ENCODE results near the gene LAG3.

LAG3 gene

DNA sequence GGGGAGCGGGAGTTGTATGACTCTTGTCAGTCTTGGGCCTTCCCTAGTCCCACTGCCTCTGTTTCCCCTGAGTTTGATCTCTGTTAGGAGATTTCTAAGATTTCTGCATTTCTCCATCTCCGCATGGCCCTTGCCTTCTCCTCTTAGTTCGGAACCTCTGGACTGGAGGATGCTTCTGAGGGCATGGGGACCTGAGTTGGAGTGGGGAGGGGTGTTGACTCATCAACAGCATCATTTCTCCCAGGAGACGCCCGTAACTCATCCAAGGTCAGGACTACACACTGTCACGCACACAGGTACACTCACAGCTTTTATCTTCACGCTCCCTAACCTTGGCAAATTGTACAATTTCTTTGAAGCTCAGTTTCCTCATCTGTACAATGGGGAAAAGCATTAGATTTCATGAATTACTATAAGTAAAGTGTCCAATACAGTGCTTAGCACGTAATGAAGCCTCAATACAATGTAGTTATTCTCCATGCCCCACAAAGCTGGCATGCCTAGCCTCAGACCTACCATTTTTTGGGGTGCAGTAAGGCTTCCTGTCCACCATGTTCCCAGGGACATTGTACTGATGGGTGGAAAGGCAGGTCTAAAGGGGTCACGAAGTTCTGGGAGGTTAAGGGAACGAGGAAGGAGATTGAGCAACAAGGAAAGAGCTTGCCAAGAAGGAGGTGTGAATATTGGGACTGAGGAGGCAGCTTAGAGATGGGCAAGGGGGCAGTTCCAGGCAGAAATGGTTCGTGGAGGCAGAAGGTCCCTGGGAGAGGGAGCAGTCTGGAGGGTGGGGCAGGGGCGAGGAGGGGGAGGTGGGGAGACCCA, 600 bp upstream of the LAG3 start:
- TF ChIP-seq CTCF (IDR thresholded peaks at IDR 0.05; ENCODE audit: low read depth, low read length, missing control alignments) = no peak
- DNase-seq = no peak
- Histone ChIP-seq H3K4me3 (ENCODE audit: low read depth, low read length) (no peak overlapping the region), H3K27me3 (replicated peaks) (no peaks in the 10 kb centered on the region), H3K36me3 (replicated peaks) (peaks cover 18% of the 10 kb centered on the region), H3K27ac (no peak overlapping the region)
- in situ Hi-C loops (cut with HindIII; ENCODE audit: low pct_ligation_motif_present, low sequenced_read_pairs) = no loop called here

DNA sequence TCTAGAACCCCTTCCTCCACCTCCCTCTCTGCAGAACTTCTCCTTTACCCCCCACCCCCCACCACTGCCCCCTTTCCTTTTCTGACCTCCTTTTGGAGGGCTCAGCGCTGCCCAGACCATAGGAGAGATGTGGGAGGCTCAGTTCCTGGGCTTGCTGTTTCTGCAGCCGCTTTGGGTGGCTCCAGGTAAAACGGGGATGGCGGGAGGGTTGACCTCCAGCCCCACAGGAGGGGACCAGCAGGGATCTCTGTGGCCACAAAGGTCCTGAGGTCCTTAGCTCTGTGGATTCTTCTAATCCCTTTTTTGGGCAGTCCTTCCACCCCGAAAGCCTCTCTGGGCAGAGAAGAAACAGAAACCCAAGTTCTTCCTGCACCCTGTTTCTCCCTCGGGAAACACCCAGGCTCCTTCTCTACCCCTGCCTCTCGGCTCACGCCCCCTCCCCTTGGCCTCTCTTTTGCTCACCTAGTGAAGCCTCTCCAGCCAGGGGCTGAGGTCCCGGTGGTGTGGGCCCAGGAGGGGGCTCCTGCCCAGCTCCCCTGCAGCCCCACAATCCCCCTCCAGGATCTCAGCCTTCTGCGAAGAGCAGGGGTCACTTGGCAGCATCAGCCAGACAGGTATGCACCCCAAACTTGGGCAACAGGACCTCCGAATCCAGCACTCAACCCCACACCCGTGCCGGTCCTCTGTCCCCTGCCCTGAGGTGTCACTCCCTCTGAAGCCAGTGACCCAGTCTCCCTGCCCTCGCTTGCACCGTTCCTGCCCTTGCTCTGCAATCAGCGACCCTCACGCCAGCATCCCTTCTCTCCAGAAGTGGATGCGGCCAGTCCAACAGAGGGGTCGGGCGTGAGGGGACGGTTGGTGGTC, 638 bp downstream of the LAG3 start:
- H3K27me3 ChIP-seq (replicated peaks) = no peaks in the 10 kb centered on the region
- TF ChIP-seq CTCF (IDR thresholded peaks at IDR 0.05; ENCODE audit: low read depth, low read length, missing control alignments) = no peak
- no peak overlapping the region for H3K4me3 ChIP-seq (ENCODE audit: low read depth, low read length)
- no peak overlapping the region for H3K27ac ChIP-seq
- DNase-seq = no peak
- H3K36me3 ChIP-seq (replicated peaks) = peaks cover 18% of the 10 kb centered on the region
- in situ Hi-C loops (cut with HindIII; ENCODE audit: low pct_ligation_motif_present, low sequenced_read_pairs) = no loop called here

GRCh38 chr12:6773590-6774351, 1.5 kb downstream of the LAG3 start:
- DNase-seq = no peak
- Histone ChIP-seq H3K4me3 (ENCODE audit: low read depth, low read length) (no peak overlapping the region), H3K27me3 (replicated peaks) (no peaks in the 10 kb centered on the region), H3K36me3 (replicated peaks) (peaks cover 18% of the 10 kb centered on the region), H3K27ac (no peak overlapping the region)
- in situ Hi-C loops (cut with HindIII; ENCODE audit: low pct_ligation_motif_present, low sequenced_read_pairs) = no loop called here
- no peak for TF ChIP-seq CTCF (IDR thresholded peaks at IDR 0.05; ENCODE audit: low read depth, low read length, missing control alignments)

- DNase-seq = no peak
- in situ Hi-C loops (cut with HindIII; ENCODE audit: low pct_ligation_motif_present, low sequenced_read_pairs) = no loop called here
- TF ChIP-seq CTCF (IDR thresholded peaks at IDR 0.05; ENCODE audit: low read depth, low read length, missing control alignments) = no peak
- Histone ChIP-seq H3K27ac (no peak overlapping the region), H3K27me3 (replicated peaks) (no peaks in the 10 kb centered on the region), H3K4me3 (ENCODE audit: low read depth, low read length) (no peak overlapping the region), H3K36me3 (replicated peaks) (peaks cover 14% of the 10 kb centered on the region)
Observed at GRCh38 chr12:6774499-6775062, 2.3 kb downstream of the LAG3 start.
